Measurements from ENCODE around the gene PDS5B.

DNA sequence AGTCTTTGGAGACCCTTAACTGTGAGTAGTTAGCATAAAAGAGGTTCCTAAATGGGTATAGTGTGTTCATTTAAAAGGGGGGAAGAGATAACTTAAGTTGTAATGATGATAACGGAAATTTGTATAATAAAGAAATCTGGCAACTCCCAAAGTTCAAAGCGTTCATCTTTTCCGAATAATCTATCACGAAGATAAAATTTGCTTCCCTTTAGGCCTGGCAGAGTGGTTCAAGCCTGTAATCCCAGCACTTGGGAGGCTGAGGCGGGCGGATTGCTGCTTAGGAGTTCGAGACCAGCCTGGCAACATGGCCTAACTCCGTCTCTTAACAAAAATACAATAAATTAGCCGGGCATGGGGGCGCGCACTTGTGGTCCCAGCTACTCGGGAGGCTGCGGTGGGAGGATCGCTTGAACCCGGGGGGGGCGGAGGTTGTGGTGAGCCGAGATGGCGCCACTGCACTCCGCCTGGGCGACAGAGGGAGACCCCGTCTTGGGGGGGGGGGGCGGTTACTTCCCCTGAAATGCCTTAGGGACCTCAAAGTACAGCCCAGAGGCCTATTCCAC, 48.6 kb upstream of the PDS5B start:
- TF ChIP-seq, protein P1, sequence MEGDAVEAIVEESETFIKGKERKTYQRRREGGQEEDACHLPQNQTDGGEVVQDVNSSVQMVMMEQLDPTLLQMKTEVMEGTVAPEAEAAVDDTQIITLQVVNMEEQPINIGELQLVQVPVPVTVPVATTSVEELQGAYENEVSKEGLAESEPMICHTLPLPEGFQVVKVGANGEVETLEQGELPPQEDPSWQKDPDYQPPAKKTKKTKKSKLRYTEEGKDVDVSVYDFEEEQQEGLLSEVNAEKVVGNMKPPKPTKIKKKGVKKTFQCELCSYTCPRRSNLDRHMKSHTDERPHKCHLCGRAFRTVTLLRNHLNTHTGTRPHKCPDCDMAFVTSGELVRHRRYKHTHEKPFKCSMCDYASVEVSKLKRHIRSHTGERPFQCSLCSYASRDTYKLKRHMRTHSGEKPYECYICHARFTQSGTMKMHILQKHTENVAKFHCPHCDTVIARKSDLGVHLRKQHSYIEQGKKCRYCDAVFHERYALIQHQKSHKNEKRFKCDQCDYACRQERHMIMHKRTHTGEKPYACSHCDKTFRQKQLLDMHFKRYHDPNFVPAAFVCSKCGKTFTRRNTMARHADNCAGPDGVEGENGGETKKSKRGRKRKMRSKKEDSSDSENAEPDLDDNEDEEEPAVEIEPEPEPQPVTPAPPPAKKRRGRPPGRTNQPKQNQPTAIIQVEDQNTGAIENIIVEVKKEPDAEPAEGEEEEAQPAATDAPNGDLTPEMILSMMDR (IDR thresholded peaks at IDR 0.05) = no peak
- no peak for TF ChIP-seq EZH2 (IDR thresholded peaks at IDR 0.05; ENCODE audit: borderline replicate concordance, insufficient read depth, low read depth, low read length, poor library complexity, severe bottlenecking)

Measured in B cell (primary cell).